Retinal pigment epithelial cell (primary cell): Measurements from ENCODE around the gene LMO2.

ENCODE experiments used
- DNase-seq: peaks from one replicate; pipeline ENCODE4 v3.0.0-alpha.2; 2010; ENCODE audit warnings: low read depth
- H3K4me3 ChIP-seq: 2 replicates; pipeline ENCODE4 v1.5.1; 2011; ENCODE audit warnings: mild to moderate bottlenecking, low read length, control low read depth, moderate library complexity
- TF ChIP-seq, protein P1 (sequence below): conservative IDR thresholded peaks from 2 replicates; pipeline ENCODE4 v1.5.1; 2011; ENCODE audit warnings: low read depth, low read length, control low read depth, inconsistent platforms

LMO2 gene

DNA sequence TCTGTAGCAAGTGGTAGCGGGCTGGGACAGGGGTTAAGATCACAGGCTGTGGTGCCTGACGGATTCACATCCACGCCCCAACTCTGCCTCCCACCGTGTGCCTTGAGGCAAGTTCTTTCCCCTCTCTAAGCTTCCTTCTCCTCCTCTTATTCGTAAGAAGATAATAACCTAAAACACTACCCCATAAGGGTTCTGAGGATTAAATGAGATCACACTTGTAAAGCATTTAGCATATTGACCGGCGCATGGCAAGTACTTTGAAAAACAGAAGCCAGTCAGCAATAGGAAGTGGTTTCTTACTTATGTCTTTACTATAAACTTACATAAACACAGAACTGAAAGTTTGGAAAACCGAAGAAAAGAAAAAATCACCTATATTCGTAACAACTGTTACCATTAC lies 15.5 kb upstream of the LMO2 start:
- DNase-seq, result no peak
- TF ChIP-seq, protein P1, sequence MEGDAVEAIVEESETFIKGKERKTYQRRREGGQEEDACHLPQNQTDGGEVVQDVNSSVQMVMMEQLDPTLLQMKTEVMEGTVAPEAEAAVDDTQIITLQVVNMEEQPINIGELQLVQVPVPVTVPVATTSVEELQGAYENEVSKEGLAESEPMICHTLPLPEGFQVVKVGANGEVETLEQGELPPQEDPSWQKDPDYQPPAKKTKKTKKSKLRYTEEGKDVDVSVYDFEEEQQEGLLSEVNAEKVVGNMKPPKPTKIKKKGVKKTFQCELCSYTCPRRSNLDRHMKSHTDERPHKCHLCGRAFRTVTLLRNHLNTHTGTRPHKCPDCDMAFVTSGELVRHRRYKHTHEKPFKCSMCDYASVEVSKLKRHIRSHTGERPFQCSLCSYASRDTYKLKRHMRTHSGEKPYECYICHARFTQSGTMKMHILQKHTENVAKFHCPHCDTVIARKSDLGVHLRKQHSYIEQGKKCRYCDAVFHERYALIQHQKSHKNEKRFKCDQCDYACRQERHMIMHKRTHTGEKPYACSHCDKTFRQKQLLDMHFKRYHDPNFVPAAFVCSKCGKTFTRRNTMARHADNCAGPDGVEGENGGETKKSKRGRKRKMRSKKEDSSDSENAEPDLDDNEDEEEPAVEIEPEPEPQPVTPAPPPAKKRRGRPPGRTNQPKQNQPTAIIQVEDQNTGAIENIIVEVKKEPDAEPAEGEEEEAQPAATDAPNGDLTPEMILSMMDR, result no peak
- H3K4me3 ChIP-seq, result no peak overlapping the region

DNA sequence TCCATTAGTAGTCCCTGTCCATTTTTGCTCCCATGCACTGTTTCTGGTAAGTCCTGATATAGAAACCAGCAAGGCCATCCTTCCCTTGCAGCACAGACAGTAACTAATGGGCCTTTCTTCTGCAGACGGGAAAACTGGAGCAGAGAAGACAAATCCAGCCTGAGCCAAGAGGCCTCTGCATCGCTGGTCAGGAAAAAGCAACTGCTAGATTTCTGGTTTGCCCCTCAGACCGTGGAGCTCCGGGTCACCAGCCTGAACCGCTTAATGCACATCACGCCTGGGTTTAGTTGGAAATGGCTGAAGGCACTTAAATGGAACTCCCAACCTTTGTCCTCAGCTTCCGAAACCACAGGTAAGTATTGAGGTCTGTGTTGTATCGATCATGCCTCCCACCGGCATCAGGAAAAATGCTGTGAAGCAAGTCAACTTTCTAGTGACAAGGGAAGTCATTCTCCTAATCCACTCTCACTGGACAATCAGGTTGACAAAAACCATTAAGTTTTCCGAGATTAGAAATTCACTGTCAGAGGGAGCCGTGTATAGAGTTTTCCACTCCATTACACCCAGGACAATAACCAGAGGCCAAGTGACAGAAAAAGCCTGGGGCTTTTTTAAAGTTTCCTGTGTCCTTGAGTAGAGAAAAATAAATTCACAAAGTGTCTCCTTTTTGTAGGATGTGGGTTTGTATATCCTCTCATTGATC lies 14.8 kb upstream of the LMO2 start:
- DNase-seq, result no peak
- TF ChIP-seq, protein P1, result no peak
- no peak overlapping the region for H3K4me3 ChIP-seq

DNA sequence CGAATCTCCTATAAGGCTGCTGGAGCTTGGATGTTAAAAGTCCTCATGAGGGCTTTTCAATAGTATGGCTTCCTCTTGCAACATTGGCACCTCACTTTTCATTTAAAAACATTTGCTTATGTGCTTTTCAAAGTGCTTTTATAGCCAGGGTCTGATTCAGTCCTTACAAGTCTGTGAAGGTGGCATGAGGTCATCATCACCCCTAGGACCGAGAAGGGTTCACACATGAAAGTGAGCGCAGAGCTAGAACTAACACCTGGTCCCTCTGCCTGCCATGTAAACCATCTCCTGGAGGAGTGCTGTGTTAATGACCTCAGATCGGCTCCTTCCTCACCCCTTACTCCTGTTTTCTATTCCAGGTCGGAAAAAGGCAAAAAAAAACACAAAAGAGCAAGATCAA lies 12.2 kb upstream of the LMO2 start:
- DNase-seq, result no peak
- TF ChIP-seq, protein P1, result no peak
- no peak overlapping the region for H3K4me3 ChIP-seq

DNA sequence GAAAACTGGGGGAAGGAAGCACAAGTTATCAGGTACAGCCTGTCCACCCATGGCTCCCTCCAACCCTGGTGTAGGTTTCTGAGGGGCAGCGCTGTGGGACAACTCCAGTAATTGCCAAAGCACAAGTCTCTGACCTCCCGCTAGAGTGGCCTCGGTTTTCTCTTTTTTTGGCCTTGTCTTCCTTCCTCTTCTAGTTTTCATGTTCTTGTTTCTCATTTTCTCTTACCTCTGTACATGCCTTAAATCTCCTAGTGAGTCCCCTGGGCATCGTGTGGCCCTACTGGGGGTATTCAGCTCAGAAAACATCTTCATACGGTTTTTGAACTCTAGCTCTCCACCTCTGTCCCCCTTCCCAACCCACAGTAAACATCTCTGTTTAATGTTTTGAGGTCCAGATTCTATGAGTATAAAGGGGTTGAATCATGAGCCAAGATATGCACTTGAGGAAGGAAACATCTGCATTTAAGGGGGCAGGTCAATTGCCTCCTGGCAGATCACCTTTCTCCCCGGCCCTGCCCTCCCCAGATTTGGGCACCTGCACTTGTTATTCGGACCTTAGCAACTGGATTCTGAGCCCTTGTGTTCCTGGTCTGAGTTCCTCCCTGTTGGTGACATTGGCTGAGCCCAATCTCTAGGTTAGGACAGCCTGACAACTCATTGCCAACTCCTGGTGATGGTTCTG lies 8.4 kb upstream of the LMO2 start:
- TF ChIP-seq, protein P1, result no peak
- no peak for DNase-seq
- no peak overlapping the region for H3K4me3 ChIP-seq

DNA sequence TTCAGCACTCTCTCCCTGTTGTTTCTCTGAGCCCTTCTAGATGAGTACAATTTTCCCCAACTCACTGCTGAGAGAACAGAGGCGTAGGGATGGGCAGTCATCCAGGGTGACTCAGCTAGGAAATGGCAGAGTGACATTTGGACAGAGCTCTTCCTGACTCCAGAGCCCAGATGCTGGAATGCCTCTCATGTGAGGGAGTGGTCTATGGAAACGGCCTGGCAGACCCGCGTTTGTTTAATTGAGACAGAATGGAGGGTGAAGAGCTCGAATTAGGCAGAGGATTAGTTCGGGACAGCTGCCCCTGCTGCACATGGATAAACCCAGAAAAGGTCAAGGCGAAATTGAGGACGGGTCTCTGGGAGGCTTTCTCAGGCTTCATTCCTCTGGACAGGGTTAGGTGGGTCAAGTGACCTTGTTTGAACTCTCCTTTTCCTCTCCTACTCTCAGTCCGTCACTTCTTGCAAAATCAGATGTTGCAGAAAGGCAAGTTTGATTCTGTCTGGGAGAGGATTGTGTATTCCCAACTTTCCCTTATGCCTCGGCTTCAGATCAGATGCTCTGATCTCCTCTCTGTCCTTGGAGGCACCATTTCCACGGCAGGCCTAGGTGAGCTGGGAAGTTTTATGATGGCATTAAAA lies 7.6 kb upstream of the LMO2 start:
- no peak overlapping the region for H3K4me3 ChIP-seq
- TF ChIP-seq, protein P1, result no peak
- no peak for DNase-seq

DNA sequence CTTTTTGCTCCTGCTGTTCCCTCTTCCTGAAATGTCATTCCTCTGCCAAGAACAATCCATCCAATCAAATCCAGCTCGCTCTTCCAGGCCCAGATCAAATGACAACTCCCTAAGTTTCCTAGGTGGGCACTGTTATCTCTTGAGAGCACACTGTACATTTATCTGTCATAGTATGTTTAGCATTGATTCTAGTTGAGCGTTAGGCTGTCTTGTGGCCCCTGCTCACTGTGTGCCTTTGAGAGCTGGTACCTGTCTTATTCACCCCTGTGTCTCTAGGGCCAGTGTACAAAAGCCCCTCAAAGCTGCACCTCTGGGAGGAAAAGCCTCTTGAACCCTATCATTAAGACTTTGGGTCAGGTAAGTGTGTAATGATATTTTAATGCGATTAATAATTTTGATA lies 7.1 kb upstream of the LMO2 start:
- TF ChIP-seq, protein P1, result no peak
- H3K4me3 ChIP-seq, result no peak overlapping the region
- DNase-seq, result no peak
